Tibial nerve (tissue), 4 donors: Measurements from ENCODE around the gene PADI3. TPM values are rescaled to one million over a fixed set of nuclear protein-coding genes. Genes with fewer than 3 reads are reported as not detected.
A peak's percentile ranks its signal among the peaks of the same experiment; 100 is the strongest.

Experiments
- DNase-seq, 2 donors: peaks; one replicate each; pipeline ENCODE4 v3.0.0-alpha.2; 2019; ENCODE audit warnings: low spot score in 2 of 2
- H3K27ac ChIP-seq, 4 donors: fragments of 200-600 bp; sonication (generic) in 3 of 4; one replicate each; pipeline ENCODE4 v1.5.1; 2017 to 2019; ENCODE audit warnings: mild to moderate bottlenecking in 1 of 4
- H3K27me3 ChIP-seq, 2 donors: fragments of 200-600 bp; sonication (generic) in 1 of 2; one replicate each; pipeline versions ENCODE4 v1.5.1 to v1.6.0; 2017 to 2019
- H3K36me3 ChIP-seq, 3 donors: fragments of 200-600 bp; sonication (generic); one replicate each; pipeline ENCODE4 v1.5.1; 2018 to 2019
- H3K4me1 ChIP-seq, 4 donors: fragments of 200-600 bp; sonication (generic) in 3 of 4; one replicate each; pipeline ENCODE4 v1.5.1; 2017 to 2019
- H3K4me3 ChIP-seq, 4 donors: fragments of 200-600 bp; sonication (generic) in 3 of 4; one replicate each; pipeline ENCODE4 v1.5.1; 2017 to 2019; ENCODE audit warnings: mild to moderate bottlenecking in 1 of 4, moderate library complexity in 1 of 4
- H3K9me3 ChIP-seq, 4 donors: fragments of 200-600 bp; sonication (generic) in 3 of 4; one replicate each; pipeline ENCODE4 v1.5.1; 2017 to 2019
- EP300 ChIP-seq, 2 donors: sonication (generic); formaldehyde crosslinking; IDR thresholded peaks; one replicate each; pipeline ENCODE4 v1.6.1; 2017; ENCODE audit warnings: antibody characterized with exemption in 2 of 2, mild to moderate bottlenecking in 1 of 2
- POLR2A ChIP-seq, 2 donors: fragments of 450-650 bp; IDR thresholded peaks; one replicate each; pipeline ENCODE4 v1.6.1; 2017; ENCODE audit warnings: antibody characterized with exemption in 2 of 2, mild to moderate bottlenecking in 2 of 2, moderate library complexity in 2 of 2
- WGBS, 2 donors: methylation state at CpG; one replicate each; pipeline ENCODE4 v1.1.5; 2018; 5-methylcytosine and 5-hydroxymethylcytosine counted together
- total RNA-seq, 4 donors: library from RNA; depleted of rRNA; stranded (reverse); fragments of >200 nt; gene quantifications; one replicate each; pipeline ENCODE4 v1.1.0, GENCODE V29; 2016
- TF ChIP-seq, protein P1 (sequence below), 5 experiments: fragments of 200-600 bp in 3 of 5; fragments of 450-650 bp in 2 of 5; sonication (generic) in 3 of 5; IDR thresholded peaks; one replicate each; pipeline ENCODE4 v1.5.1; 2016 to 2019; ENCODE audit warnings: antibody characterized with exemption in 5 of 5, mild to moderate bottlenecking in 3 of 5, moderate library complexity in 2 of 5

PADI3 gene
- total RNA-seq, 4 donors from 2014 or later = not detected

DNA sequence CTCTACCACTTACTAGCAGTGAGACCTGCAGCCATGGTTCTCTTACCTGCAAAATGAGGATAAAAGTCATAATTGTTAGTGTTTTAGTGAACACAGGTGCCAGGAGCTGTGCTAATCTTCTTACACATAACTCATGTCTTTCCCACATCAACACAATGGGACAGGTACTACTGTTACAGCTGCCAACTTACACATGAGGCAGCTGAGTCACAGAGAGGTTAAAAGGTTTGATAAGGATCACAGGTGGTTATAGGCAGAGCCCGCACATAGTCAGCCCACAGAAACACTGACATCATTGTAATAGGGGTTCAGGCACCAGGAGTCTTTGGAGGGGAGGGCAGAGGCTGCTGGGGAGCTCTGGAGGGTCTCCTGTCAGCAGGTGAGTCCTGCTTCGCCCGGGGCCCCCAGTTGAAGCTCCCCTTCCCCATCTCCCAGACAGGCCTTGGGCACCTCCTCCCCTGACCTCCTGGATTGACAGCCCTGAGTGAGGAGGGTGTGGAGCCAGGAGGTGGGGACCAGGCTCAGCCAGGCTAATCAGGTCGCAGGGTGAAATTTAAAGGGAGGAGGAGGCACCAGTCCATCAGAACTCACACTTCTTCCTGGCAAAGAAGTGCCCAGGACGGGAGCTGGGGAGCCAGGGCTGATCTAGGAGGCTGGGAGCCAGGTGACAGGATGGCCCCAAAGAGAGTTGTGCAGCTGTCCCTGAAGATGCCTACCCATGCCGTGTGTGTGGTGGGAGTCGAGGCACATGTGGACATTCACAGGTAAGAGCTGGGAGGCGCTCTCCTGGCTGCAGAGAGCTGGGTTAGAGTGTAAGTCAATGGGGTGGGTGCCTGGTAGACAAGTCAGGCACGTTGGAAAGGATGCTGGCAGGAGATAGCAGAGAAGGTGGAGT, 44.1 kb upstream of the PADI3 start, which contains the start of gene PADI1:
Gene PADI1 (plus strand): TSS at position 583 of the 895 bp plus-strand sequence. CDS start 90 bp downstream, at position 673.
- DNase-seq = no peak
- H3K27ac ChIP-seq = no peak within 1 kb of the TSS
- no peak within 1 kb of the TSS for H3K4me3 ChIP-seq
- H3K9me3 ChIP-seq = no peaks in the 10 kb centered on the region
- H3K27me3 ChIP-seq = no peaks in the 10 kb centered on the region
- WGBS, 2 donors = 80 to 81% methylated on average over 9 of the region's 9 CpGs
- H3K36me3 ChIP-seq = no peaks in the 10 kb centered on the region
- no peaks in the 10 kb centered on the region for H3K4me1 ChIP-seq
- no peak for TF ChIP-seq EP300 (IDR thresholded peaks at IDR 0.05)
- TF ChIP-seq, protein P1, sequence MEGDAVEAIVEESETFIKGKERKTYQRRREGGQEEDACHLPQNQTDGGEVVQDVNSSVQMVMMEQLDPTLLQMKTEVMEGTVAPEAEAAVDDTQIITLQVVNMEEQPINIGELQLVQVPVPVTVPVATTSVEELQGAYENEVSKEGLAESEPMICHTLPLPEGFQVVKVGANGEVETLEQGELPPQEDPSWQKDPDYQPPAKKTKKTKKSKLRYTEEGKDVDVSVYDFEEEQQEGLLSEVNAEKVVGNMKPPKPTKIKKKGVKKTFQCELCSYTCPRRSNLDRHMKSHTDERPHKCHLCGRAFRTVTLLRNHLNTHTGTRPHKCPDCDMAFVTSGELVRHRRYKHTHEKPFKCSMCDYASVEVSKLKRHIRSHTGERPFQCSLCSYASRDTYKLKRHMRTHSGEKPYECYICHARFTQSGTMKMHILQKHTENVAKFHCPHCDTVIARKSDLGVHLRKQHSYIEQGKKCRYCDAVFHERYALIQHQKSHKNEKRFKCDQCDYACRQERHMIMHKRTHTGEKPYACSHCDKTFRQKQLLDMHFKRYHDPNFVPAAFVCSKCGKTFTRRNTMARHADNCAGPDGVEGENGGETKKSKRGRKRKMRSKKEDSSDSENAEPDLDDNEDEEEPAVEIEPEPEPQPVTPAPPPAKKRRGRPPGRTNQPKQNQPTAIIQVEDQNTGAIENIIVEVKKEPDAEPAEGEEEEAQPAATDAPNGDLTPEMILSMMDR (IDR thresholded peaks at IDR 0.05) = no peak
- no peak for TF ChIP-seq POLR2A (IDR thresholded peaks at IDR 0.05)

DNA sequence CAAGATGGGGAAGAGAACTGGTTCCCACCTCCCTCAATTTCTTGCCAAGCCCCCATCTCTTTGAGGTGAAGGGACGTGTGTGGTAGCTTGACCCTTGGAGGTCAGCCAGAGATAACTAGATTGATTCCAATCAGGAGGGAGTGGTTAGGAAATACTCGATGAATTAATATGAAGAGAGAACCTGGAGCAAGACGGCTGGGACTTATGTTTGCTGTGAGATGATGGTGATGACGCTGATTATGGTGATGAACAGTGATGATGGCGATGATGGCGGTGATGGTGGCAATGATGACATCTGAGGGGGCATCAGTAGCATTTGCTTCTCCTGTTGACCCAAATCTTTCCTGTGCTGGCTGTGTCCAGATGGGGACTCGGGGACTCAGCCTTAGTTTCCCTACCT, 43.2 kb upstream of the PADI3 start:
- WGBS, 2 donors = 84 to 85% methylated on average over 7 of the region's 7 CpGs
- H3K4me3 ChIP-seq = no peak overlapping the region
- no peak for TF ChIP-seq POLR2A (IDR thresholded peaks at IDR 0.05)
- TF ChIP-seq EP300 (IDR thresholded peaks at IDR 0.05) = no peak
- TF ChIP-seq, protein P1 (IDR thresholded peaks at IDR 0.05) = no peak

DNA sequence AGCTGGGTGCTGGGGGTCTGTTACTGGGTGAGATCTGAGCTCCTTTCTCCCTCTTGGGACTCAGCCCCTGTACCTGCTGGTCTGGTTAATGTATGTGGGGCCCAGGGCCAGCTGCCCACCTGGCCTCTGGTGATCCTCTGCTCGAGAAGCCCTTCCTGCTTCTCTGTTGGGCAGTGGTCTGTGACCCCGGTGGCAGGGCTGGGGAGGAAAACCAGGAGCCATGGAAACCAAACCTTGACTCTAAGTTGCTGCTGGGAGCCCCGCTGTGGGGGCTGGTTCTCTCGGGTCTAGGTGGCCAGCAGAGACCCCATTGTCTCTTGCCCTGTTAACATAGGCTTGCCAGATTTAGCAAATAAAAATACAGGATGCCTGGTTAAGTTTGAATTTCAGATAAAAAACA, 42.7 kb upstream of the PADI3 start:
- Histone ChIP-seq H3K9me3 (no peaks in the 10 kb centered on the region), H3K27me3 (no peaks in the 10 kb centered on the region), H3K36me3 (no peaks in the 10 kb centered on the region), H3K27ac (no peak overlapping the region), H3K4me3 (no peak overlapping the region), H3K4me1 (no peaks in the 10 kb centered on the region)
- TF ChIP-seq POLR2A (IDR thresholded peaks at IDR 0.05) (no peak), EP300 (IDR thresholded peaks at IDR 0.05) (no peak)
- TF ChIP-seq, protein P1 (IDR thresholded peaks at IDR 0.05) = no peak
- DNase-seq = no peak
- WGBS, 2 donors = 53 to 55% methylated on average over 4 of the region's 4 CpGs

More for the DNA sequence above, 43.2 kb upstream of the PADI3 start:
- Histone ChIP-seq H3K4me1 (no peaks in the 10 kb centered on the region), H3K36me3 (no peaks in the 10 kb centered on the region), H3K27me3 (no peaks in the 10 kb centered on the region), H3K9me3 (no peaks in the 10 kb centered on the region), H3K27ac (no peak overlapping the region)
- no peak for DNase-seq

DNA sequence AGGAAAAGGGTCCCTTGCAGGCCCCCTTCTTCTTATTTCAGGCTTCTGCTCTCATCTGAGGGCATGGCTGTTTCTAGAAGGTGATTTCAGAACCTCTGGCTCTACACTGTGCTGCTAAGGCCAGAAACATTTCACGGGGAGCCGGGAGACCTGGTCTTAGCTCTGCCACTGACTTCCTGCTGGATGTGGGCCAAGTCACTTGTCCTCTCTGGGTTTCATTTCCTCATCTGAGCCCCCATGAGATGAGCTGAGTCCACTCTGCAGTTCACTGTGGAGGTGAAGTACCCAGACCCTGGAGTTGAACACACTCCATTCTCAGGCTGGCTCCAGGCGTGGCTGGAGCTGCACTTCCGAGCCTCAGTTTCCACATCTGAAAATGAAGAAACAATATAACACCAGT, 41.9 kb upstream of the PADI3 start:
- H3K4me3 ChIP-seq = no peak overlapping the region
- H3K27me3 ChIP-seq = peaks cover 0 to 2% of the 10 kb centered on the region in 2 donors
- TF ChIP-seq, protein P1 (IDR thresholded peaks at IDR 0.05) = no peak
- TF ChIP-seq POLR2A (IDR thresholded peaks at IDR 0.05) = no peak
- no peak for TF ChIP-seq EP300 (IDR thresholded peaks at IDR 0.05)
- DNase-seq = peak; percentile 24 to 66
- no peak overlapping the region for H3K27ac ChIP-seq
- 49 to 53% methylated on average over 4 of the region's 4 CpGs for WGBS, 2 donors
- H3K36me3 ChIP-seq = no peaks in the 10 kb centered on the region
- no peaks in the 10 kb centered on the region for H3K9me3 ChIP-seq
- H3K4me1 ChIP-seq = no peaks in the 10 kb centered on the region

DNA sequence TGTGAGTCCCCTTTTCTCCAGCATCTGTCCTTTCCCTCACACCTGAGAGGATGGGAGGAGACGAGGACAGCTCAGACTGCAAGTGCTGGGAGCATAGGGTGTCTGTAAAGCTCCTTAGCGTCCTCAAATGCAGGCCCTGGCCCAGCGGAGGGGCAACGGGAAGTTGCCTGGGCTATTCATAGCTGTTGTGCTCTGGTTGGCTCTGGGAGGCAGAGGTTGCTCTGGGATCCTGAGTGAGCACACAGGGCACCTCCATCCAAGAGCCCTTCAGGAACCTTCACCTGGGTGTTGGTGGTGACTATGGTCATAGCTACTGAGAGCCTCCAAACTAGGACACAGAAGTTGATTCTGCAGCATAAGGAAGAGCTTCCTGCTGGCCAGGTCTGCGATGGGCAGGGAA, 41.4 kb upstream of the PADI3 start:
- Histone ChIP-seq H3K27me3 (peaks cover 0 to 4% of the 10 kb centered on the region in 2 donors), H3K4me1 (peaks cover 0 to 2% (median 0%) of the 10 kb centered on the region in 4 donors), H3K27ac (no peak overlapping the region), H3K36me3 (no peaks in the 10 kb centered on the region), H3K9me3 (no peaks in the 10 kb centered on the region), H3K4me3 (no peak overlapping the region)
- TF ChIP-seq EP300 (IDR thresholded peaks at IDR 0.05) (no peak), POLR2A (IDR thresholded peaks at IDR 0.05) (no peak)
- TF ChIP-seq, protein P1 (IDR thresholded peaks at IDR 0.05) = no peak
- WGBS, 2 donors = 71 to 80% methylated on average over 4 to 5 of the region's 5 CpGs
- DNase-seq = no peak
